Measurements from ENCODE around the gene KRT86.

KRT86 gene

DNA sequence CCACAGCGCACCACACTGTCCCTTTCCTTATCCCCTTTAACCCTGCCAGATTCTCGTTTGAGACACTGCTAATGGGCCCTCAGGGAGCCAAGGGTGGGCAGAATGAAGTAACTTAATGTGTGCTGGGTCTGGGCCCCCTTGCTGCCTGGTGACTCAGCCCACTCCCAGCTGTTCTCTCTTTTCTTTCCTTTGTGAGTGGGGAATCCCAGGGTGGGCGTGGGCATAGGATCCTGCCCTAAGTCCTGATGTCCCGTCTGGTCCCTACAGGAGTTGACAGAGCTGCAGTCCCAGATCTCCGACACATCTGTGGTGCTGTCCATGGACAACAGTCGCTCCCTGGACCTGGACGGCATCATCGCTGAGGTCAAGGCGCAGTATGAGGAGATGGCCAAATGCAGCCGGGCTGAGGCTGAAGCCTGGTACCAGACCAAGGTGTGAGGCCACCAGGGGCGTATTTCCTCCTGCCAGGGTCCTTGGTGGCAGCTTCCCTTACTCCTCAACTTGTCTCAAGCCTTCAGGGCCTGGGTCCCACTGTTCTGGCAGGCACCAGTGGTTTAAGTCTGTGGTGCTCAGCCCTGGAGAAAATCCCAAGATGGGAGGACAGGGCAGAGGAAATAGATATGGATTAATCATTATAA lies 33.1 kb upstream of the KRT86 start:
- H3K36me3 ChIP-seq (ENCODE audit: control insufficient read depth, insufficient read depth, low read length): no peaks in the 10 kb centered on the region
- H3K4me3 ChIP-seq (ENCODE audit: low read depth, low read length): no peak overlapping the region
- no peaks in the 10 kb centered on the region for H3K9me3 ChIP-seq (ENCODE audit: control insufficient read depth, insufficient read depth, low read length)
- H3K4me1 ChIP-seq (ENCODE audit: control insufficient read depth, insufficient read depth, low read length): peaks cover 7% of the 10 kb centered on the region
- H3K9ac ChIP-seq (ENCODE audit: low read depth, low read length): no peak overlapping the region
- H3K27me3 ChIP-seq (ENCODE audit: control insufficient read depth, insufficient read depth, low read length): no peaks in the 10 kb centered on the region

DNA sequence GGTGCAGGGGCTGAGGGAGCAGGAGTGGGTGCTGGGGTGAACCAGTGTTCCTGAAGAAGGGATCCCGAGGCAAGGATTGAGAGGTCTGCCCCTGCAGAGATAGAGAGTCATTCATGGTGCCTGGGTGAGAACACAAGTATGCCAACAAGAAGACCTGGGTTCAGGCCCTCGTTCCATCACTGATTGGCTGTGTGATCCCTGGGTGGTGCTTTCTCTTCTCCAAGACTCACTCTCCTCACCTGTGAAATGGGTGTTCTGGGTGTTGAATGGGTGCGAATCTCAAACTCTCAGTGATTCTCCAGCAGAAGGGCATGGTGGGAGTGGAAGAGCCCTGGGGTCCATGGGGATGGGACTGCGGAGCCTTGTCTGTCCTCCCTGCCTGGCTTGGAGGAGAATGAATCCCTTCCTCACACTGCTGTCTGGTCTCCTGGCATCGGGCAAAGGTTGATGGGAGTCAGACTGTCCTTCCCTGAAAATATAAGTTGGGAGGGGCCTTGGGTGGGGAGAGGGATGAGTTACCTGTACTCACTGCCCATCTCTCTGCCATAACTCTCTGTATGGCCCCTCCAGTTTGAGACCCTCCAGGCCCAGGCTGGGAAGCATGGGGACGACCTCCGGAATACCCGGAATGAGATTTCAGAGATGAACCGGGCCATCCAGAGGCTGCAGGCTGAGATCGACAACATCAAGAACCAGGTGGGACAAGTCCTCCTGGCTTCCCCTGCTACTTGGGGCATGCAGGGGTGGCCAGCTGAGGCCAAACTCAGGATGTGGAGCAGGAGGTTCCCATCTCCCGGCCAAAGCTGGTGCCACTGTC lies 31.8 kb upstream of the KRT86 start:
- no peaks in the 10 kb centered on the region for H3K9me3 ChIP-seq (ENCODE audit: control insufficient read depth, insufficient read depth, low read length)
- H3K27me3 ChIP-seq (ENCODE audit: control insufficient read depth, insufficient read depth, low read length): no peaks in the 10 kb centered on the region
- no peak overlapping the region for H3K4me3 ChIP-seq (ENCODE audit: low read depth, low read length)
- H3K4me1 ChIP-seq (ENCODE audit: control insufficient read depth, insufficient read depth, low read length): peaks cover 3% of the 10 kb centered on the region
- peaks cover under 1% of the 10 kb centered on the region for H3K36me3 ChIP-seq (ENCODE audit: control insufficient read depth, insufficient read depth, low read length)
- H3K9ac ChIP-seq (ENCODE audit: low read depth, low read length): no peak overlapping the region

DNA sequence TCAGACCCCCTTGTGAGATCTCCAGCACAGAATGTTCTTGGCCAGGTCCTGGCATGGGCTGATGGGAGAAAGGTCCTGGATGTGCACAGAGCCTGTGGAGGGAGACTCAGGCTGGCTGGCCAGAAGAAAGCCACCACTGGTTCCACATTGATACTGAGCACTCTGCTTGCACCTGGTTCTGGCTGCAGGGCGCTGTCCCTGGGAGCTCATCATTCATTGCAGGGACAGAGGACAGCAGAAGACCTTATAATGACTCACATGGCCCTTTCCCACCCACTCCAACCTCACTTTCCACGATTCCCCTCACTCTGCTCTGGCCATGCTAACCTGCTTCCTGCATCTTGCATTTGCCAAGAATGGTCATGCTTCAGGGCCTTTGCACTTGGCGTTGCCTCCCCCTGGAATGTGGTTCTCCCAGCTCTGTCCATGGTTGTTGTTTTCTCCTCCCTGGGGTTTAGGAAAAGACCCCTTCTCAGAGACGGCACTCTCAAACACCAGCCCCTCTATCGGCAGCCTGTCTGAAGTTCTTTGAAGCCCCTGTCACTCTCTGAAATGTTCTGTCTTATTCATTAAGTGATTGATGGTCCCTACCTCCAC lies 31.1 kb upstream of the KRT86 start:
- Histone ChIP-seq H3K36me3 (ENCODE audit: control insufficient read depth, insufficient read depth, low read length) (peaks cover 2% of the 10 kb centered on the region), H3K9me3 (ENCODE audit: control insufficient read depth, insufficient read depth, low read length) (no peaks in the 10 kb centered on the region), H3K27me3 (ENCODE audit: control insufficient read depth, insufficient read depth, low read length) (no peaks in the 10 kb centered on the region), H3K4me1 (ENCODE audit: control insufficient read depth, insufficient read depth, low read length) (peaks cover 2% of the 10 kb centered on the region), H3K9ac (ENCODE audit: low read depth, low read length) (no peak overlapping the region), H3K4me3 (ENCODE audit: low read depth, low read length) (no peak overlapping the region)

DNA sequence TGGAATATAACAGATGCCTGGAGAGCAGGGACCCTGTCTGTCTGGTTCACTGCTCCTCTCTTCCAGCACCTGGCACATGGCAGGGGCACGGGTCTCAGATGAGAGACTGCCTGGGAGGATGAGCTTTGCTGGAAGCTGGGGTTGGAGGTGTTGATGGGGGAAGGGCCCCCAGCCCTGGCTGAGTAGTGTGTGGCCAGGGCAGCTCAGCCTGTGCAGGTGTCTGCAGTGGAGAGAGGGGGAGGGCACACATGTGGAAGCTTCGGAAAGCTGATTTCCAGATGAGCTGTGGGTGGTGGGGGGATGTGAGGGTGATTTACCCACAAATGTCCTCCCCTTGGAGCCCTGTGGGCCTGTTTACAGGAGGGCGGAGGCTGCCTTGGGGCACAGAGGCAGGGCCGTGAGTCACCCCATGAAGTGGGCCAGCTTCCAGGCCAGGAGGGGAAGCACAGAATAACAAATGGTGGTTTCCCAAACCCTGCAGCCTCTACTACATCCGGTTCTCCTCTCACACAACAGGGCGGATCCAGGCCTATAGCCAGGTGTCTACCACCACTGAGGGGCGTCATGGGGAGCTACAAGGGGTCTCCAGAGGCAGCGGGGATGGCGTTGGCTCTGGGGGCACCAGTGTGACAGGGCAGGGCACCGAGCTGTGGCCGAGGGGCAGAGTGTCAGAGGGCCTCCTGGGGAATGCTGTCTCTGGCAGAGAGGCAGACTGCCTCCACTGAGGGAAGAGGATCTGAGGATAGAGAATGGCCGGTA lies 30.4 kb upstream of the KRT86 start:
- no peak overlapping the region for H3K9ac ChIP-seq (ENCODE audit: low read depth, low read length)
- H3K4me3 ChIP-seq (ENCODE audit: low read depth, low read length): no peak overlapping the region

DNA sequence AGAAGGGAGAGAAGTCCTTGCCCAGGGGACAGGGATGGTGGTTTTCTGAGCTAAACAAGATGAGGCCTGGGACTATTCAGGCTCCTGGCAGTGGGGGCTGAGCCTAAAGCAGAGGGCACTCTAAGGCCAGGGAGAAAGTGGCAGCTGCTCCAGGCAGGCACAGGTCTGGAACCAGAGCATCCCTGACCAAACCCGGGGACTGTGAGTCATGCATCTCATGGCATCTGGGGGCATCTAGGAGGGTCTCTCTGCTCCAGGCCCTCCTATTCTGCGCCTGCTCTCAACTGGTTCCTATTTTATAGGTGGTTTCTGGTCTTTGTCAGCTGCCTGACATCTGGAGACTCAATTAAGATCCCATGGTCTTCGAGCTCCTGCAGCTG lies 29.8 kb upstream of the KRT86 start:
- Histone ChIP-seq H3K4me1 (ENCODE audit: control insufficient read depth, insufficient read depth, low read length) (peaks cover 2% of the 10 kb centered on the region), H3K4me3 (ENCODE audit: low read depth, low read length) (no peak overlapping the region), H3K9me3 (ENCODE audit: control insufficient read depth, insufficient read depth, low read length) (no peaks in the 10 kb centered on the region), H3K9ac (ENCODE audit: low read depth, low read length) (no peak overlapping the region), H3K27me3 (ENCODE audit: control insufficient read depth, insufficient read depth, low read length) (peaks cover 9% of the 10 kb centered on the region), H3K36me3 (ENCODE audit: control insufficient read depth, insufficient read depth, low read length) (peaks cover 2% of the 10 kb centered on the region)

More for the DNA sequence above, 30.4 kb upstream of the KRT86 start:
- H3K4me1 ChIP-seq (ENCODE audit: control insufficient read depth, insufficient read depth, low read length): peaks cover 2% of the 10 kb centered on the region
- H3K27me3 ChIP-seq (ENCODE audit: control insufficient read depth, insufficient read depth, low read length): peaks cover 4% of the 10 kb centered on the region
- peaks cover 2% of the 10 kb centered on the region for H3K36me3 ChIP-seq (ENCODE audit: control insufficient read depth, insufficient read depth, low read length)
- H3K9me3 ChIP-seq (ENCODE audit: control insufficient read depth, insufficient read depth, low read length): no peaks in the 10 kb centered on the region

DNA sequence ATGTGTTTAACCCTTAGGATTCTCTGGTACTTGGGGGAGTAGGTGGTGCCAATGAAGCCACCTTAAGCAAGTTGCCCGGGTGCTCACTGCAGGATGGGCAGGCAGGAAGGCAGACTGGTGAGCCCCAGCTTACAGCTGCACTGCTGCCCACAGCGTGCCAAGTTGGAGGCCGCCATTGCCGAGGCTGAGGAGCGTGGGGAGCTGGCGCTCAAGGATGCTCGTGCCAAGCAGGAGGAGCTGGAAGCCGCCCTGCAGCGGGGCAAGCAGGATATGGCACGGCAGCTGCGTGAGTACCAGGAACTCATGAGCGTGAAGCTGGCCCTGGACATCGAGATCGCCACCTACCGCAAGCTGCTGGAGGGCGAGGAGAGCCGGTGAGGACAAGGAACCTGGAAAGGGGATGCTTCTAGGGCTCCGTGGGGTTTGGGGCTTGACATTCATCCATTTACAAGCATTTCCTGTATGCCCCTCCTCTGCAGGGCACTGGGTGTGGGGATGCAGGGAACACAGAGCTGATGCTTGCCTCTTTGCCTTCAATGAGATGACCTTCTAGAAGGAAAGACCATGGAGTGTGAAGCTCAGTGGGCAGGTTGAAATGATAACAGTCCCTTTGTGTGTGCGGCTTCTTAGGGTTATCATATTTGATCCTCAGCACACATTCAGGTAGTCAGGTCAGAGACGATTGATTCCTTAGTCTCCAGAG lies 29.0 kb upstream of the KRT86 start:
- no peak overlapping the region for H3K9ac ChIP-seq (ENCODE audit: low read depth, low read length)
- H3K9me3 ChIP-seq (ENCODE audit: control insufficient read depth, insufficient read depth, low read length): no peaks in the 10 kb centered on the region
- no peak overlapping the region for H3K4me3 ChIP-seq (ENCODE audit: low read depth, low read length)
- H3K27me3 ChIP-seq (ENCODE audit: control insufficient read depth, insufficient read depth, low read length): peaks cover 16% of the 10 kb centered on the region
- peaks cover 2% of the 10 kb centered on the region for H3K36me3 ChIP-seq (ENCODE audit: control insufficient read depth, insufficient read depth, low read length)
- peaks cover 2% of the 10 kb centered on the region for H3K4me1 ChIP-seq (ENCODE audit: control insufficient read depth, insufficient read depth, low read length)

DNA sequence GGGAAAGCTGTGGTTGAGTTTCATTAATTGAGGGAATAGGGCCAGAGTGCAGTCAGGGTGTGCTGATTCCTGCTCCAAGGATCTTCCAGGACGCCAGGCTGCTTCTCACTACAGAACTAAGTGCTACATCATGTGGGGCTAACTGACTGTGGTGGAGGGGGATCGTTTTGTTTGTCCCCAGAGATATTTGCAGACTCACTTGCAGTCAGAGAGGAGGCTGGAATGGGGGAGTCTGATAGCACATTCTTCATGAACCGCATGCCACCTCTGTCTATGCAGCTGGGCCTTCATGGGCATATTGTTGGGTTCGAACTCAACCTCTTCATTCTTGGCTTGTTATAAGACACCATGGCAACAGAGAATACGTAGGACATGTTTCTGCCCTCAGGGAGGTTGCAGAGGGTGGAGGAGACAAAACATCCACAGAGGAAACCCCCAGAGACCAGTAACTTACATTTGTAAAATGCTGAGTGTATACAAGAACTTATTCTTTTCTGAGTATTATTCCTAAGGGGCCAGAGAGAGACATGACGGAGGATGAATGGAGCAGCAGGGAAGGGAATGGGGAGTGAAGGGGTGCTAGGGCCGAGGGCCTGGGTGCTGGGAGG lies 28.4 kb upstream of the KRT86 start:
- Histone ChIP-seq H3K9me3 (ENCODE audit: control insufficient read depth, insufficient read depth, low read length) (no peaks in the 10 kb centered on the region), H3K36me3 (ENCODE audit: control insufficient read depth, insufficient read depth, low read length) (peaks cover 2% of the 10 kb centered on the region), H3K27me3 (ENCODE audit: control insufficient read depth, insufficient read depth, low read length) (peaks cover 20% of the 10 kb centered on the region), H3K4me3 (ENCODE audit: low read depth, low read length) (no peak overlapping the region), H3K9ac (ENCODE audit: low read depth, low read length) (no peak overlapping the region), H3K4me1 (ENCODE audit: control insufficient read depth, insufficient read depth, low read length) (peaks cover 2% of the 10 kb centered on the region)

DNA sequence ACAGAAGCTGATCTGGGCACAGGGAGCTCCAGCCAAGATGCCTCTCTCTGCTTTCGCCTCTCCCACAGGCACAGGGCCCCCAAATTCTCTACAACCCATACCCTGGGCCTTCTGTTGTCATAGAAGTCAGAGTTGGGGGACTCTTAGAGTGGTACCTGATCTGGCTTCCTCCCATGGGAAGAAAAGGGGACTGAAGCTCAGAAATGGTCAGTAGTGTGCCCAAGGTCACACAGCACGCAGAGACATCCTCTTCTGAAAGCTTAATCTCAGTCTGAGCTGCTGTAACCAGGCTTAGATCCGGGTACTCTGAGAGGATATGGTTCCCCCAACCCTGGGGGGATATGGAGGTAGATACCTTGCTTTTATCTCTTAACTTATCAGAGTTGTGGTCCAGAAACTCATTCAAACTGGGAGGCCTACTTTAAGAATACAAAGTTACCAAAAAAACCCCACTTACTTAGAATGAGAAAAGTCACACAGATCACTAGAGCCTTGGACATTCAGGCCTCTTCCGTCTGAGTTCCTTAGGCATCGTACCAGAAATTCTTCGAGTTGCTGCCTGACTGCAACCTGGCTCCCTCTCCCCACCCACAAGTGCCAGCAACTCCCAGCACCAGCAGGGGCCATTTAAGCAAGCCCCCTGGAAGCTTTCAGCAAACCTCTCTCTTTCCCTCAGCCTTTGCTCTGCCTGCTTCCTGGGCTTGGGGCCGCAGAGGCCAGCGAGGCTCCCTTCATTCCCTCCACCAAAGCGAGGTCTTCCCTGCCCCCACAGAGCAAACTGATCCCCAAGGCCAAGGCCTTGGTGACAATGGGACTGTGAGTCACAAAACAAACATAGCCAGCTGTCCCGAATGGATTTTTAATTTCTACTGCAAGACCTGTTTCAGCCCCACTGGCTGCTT lies 27.5 kb upstream of the KRT86 start:
- Histone ChIP-seq H3K4me3 (ENCODE audit: low read depth, low read length) (no peak overlapping the region), H3K4me1 (ENCODE audit: control insufficient read depth, insufficient read depth, low read length) (peaks cover 2% of the 10 kb centered on the region), H3K36me3 (ENCODE audit: control insufficient read depth, insufficient read depth, low read length) (peaks cover 2% of the 10 kb centered on the region), H3K9ac (ENCODE audit: low read depth, low read length) (no peak overlapping the region), H3K27me3 (ENCODE audit: control insufficient read depth, insufficient read depth, low read length) (peaks cover 24% of the 10 kb centered on the region), H3K9me3 (ENCODE audit: control insufficient read depth, insufficient read depth, low read length) (no peaks in the 10 kb centered on the region)

DNA sequence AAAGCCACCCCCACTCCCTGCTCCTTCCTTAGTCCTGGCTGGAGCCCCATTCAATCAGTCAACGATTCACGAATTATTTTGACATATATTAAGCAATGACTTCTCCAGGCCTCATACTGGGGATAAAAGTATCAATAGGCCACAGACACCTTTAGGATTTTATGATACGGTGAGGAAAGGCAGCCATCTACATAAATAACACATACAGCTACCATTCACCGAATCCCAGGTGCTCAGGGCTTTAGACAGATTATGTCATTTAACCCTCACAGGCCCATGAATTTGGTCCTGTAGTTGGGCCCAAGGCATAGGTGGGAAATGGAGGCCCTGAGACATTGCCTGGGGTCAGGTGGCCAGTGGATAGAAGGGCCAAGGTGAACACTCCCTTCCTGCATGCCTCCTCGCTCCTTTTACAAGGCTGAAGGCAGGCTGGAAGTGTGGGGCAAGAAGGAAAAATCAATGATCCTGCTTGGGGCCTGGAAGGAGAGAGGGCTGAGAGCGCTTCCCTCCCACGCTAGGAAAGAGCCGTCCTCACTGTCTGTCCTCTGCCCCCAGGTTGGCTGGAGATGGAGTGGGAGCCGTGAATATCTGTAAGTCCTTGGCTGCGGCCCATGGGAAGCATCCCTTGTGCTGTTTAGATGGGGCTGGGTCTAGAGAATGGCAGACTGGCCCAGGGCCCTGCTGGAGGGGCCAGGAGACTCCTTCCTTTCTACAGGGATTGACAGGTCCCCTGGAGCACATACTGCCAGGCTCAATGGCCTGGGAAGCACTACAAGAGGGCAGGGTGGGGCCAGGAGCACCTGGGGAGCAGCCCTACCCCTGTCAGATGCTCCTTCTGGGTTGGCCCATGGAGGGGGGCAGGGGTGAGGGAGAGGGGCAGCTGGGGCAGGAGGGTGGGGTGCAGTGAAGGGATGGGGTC lies 26.6 kb upstream of the KRT86 start:
- H3K4me1 ChIP-seq (ENCODE audit: control insufficient read depth, insufficient read depth, low read length): peaks cover 2% of the 10 kb centered on the region
- no peak overlapping the region for H3K4me3 ChIP-seq (ENCODE audit: low read depth, low read length)
- peaks cover 2% of the 10 kb centered on the region for H3K36me3 ChIP-seq (ENCODE audit: control insufficient read depth, insufficient read depth, low read length)
- no peak overlapping the region for H3K9ac ChIP-seq (ENCODE audit: low read depth, low read length)
- no peaks in the 10 kb centered on the region for H3K9me3 ChIP-seq (ENCODE audit: control insufficient read depth, insufficient read depth, low read length)
- peaks cover 26% of the 10 kb centered on the region for H3K27me3 ChIP-seq (ENCODE audit: control insufficient read depth, insufficient read depth, low read length)
